GM12873 (cell line): ENCODE measurements around the gene BTBD6.

ENCODE experiments used
- CTCF ChIP-seq: IDR thresholded peaks from 2 replicates; pipeline ENCODE4 v1.5.1; 2012; ENCODE audit warnings: low read depth, mild to moderate bottlenecking, moderate library complexity, low read length, control low read depth; ENCODE audit not compliant: insufficient read depth; ENCODE audit errors: missing control alignments

Gene BTBD6

GRCh38 chr14:105252552-105253328 lies 4.4 kb downstream of the BTBD6 start:
- TF ChIP-seq CTCF: no peak

DNA sequence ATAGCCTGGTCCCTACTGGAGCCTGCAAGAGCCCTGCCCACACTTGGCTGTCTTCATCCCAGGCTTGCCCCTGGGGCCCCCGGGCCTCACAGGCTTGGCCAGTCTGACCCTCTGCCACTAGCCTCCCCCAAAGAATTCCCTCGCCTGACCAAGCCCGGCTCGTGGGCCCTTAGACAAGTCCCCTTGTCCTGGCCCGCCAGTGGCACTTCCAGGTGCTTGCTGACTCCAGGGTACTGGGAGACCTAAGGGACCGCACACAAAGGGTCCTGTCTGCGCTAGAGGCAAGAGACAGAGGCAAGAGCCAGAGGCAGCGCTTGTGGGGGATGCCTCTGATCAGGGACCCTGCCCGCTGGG lies 5.0 kb downstream of the BTBD6 start:
- TF ChIP-seq CTCF: no peak

GRCh38 chr14:105255021-105255507 lies 6.7 kb downstream of the BTBD6 start:
- no peak for TF ChIP-seq CTCF

- no peak for TF ChIP-seq CTCF
Observed at GRCh38 chr14:105256292-105256960, 8.1 kb downstream of the BTBD6 start.

- TF ChIP-seq CTCF: no peak
Observed at GRCh38 chr14:105257464-105257863, 9.1 kb downstream of the BTBD6 start.

- no peak for TF ChIP-seq CTCF
Observed at GRCh38 chr14:105258846-105259245, 10.5 kb downstream of the BTBD6 start.

GRCh38 chr14:105260959-105261358 lies 12.6 kb downstream of the BTBD6 start:
- no peak for TF ChIP-seq CTCF
